ENCODE results near the gene PER1.

The PER1 gene

GRCh38 chr17:8152112-8152775 lies at the start of gene PER1:
Gene PER1 (minus strand): TSS chr17:8152404. CDS start chr17:8150706, 1,698 bp downstream.
- no peaks in the 10 kb centered on the region for H3K9me2 ChIP-seq (replicated peaks; ENCODE audit: insufficient read depth, low read length)
- peak within 1 kb of the TSS; percentile 62 for H3K4me3 ChIP-seq (ENCODE audit: insufficient read depth, low read length, poor library complexity, severe bottlenecking)
- no peaks in the 10 kb centered on the region for H3K9me3 ChIP-seq (ENCODE audit: insufficient read depth, low read length)
- H3K27me3 ChIP-seq (ENCODE audit: low read length), result no peaks in the 10 kb centered on the region
- peak within 1 kb of the TSS; percentile 70 for H3K9ac ChIP-seq (ENCODE audit: low read length)
- H4K20me1 ChIP-seq (ENCODE audit: low read depth, low read length), result no peaks in the 10 kb centered on the region
- H3K36me3 ChIP-seq (ENCODE audit: low read length), result no peaks in the 10 kb centered on the region
- no peak within 1 kb of the TSS for H2AFZ ChIP-seq (ENCODE audit: low read depth, low read length, severe bottlenecking)
- 0 out of 2 replicates have a peak, but pooled peaks cover 3% of the 10 kb centered on the region for H3F3A ChIP-seq (ENCODE audit: insufficient read depth)
- peaks cover 8% of the 10 kb centered on the region; the same call in 1 of the 2 replicates for H3K79me2 ChIP-seq (ENCODE audit: insufficient read depth, low read length)
- H3K27ac ChIP-seq (ENCODE audit: low read depth, low read length), result peak within 1 kb of the TSS; percentile 18; the same call in 1 of the 2 replicates
- peak within 1 kb of the TSS; percentile 67 for H3K4me2 ChIP-seq (ENCODE audit: low read depth, low read length, poor library complexity, severe bottlenecking)
- no peak for TF ChIP-seq CTCF (IDR thresholded peaks at IDR 0.05; ENCODE audit: insufficient read depth, low read length, poor library complexity, severe bottlenecking)
- no peak for TF ChIP-seq EZH2phosphoT487 (conservative IDR thresholded peaks at IDR 0.05; ENCODE audit: low read length)

- H3K9ac ChIP-seq (ENCODE audit: low read length), result peak overlapping the region; percentile 53
- H3K4me3 ChIP-seq (ENCODE audit: insufficient read depth, low read length, poor library complexity, severe bottlenecking), result peak overlapping the region; percentile 46
- no peaks in the 10 kb centered on the region for H3K27me3 ChIP-seq (ENCODE audit: low read length)
- H4K20me1 ChIP-seq (ENCODE audit: low read depth, low read length), result no peaks in the 10 kb centered on the region
- peak overlapping the region; percentile 57 for H2AFZ ChIP-seq (ENCODE audit: low read depth, low read length, severe bottlenecking)
- H3K9me2 ChIP-seq (replicated peaks; ENCODE audit: insufficient read depth, low read length), result no peaks in the 10 kb centered on the region
- no peaks in the 10 kb centered on the region for H3K9me3 ChIP-seq (ENCODE audit: insufficient read depth, low read length)
- H3F3A ChIP-seq (ENCODE audit: insufficient read depth), result peaks cover 21% of the 10 kb centered on the region
- H3K79me2 ChIP-seq (ENCODE audit: insufficient read depth, low read length), result peaks cover 13% of the 10 kb centered on the region; the same call in 1 of the 2 replicates
- H3K36me3 ChIP-seq (ENCODE audit: low read length), result no peaks in the 10 kb centered on the region
- TF ChIP-seq EZH2phosphoT487 (conservative IDR thresholded peaks at IDR 0.05; ENCODE audit: low read length), result no peak
- no peak for TF ChIP-seq CTCF (IDR thresholded peaks at IDR 0.05; ENCODE audit: insufficient read depth, low read length, poor library complexity, severe bottlenecking)
- peak overlapping the region; percentile 44 for H3K27ac ChIP-seq (ENCODE audit: low read depth, low read length)
- H3K4me2 ChIP-seq (ENCODE audit: low read depth, low read length, poor library complexity, severe bottlenecking), result peak overlapping the region; percentile 77
Measured at GRCh38 chr17:8192070-8192815, 40.0 kb upstream of the PER1 start.

- TF ChIP-seq EZH2phosphoT487 (conservative IDR thresholded peaks at IDR 0.05; ENCODE audit: low read length), result no peak
- no peaks in the 10 kb centered on the region for H3K9me3 ChIP-seq (ENCODE audit: insufficient read depth, low read length)
- H3K4me3 ChIP-seq (ENCODE audit: insufficient read depth, low read length, poor library complexity, severe bottlenecking), result peak overlapping the region; percentile 49
- H3K9ac ChIP-seq (ENCODE audit: low read length), result peak overlapping the region; percentile 75
- H3F3A ChIP-seq (ENCODE audit: insufficient read depth), result peaks cover 32% of the 10 kb centered on the region
- no peaks in the 10 kb centered on the region for H4K20me1 ChIP-seq (ENCODE audit: low read depth, low read length)
- peak overlapping the region; percentile 54 for H3K27ac ChIP-seq (ENCODE audit: low read depth, low read length)
- H3K4me2 ChIP-seq (ENCODE audit: low read depth, low read length, poor library complexity, severe bottlenecking), result peak overlapping the region; percentile 74
- no peaks in the 10 kb centered on the region for H3K27me3 ChIP-seq (ENCODE audit: low read length)
- peaks cover 13% of the 10 kb centered on the region; the same call in 1 of the 2 replicates for H3K79me2 ChIP-seq (ENCODE audit: insufficient read depth, low read length)
- H2AFZ ChIP-seq (ENCODE audit: low read depth, low read length, severe bottlenecking), result peak overlapping the region; percentile 53
- no peaks in the 10 kb centered on the region for H3K9me2 ChIP-seq (replicated peaks; ENCODE audit: insufficient read depth, low read length)
- H3K36me3 ChIP-seq (ENCODE audit: low read length), result no peaks in the 10 kb centered on the region
Measured at GRCh38 chr17:8190506-8190905, 38.3 kb upstream of the PER1 start.
